Retinal pigment epithelial cell (primary cell): ENCODE measurements around the gene ASIC2.

ENCODE experiments used
- DNase-seq: peaks from one replicate; pipeline ENCODE4 v3.0.0-alpha.2; 2010; ENCODE audit warnings: low read depth
- H3K4me3 ChIP-seq: 2 replicates; pipeline ENCODE4 v1.5.1; 2011; ENCODE audit warnings: mild to moderate bottlenecking, low read length, control low read depth, moderate library complexity
- TF ChIP-seq, protein P1 (sequence below): conservative IDR thresholded peaks from 2 replicates; pipeline ENCODE4 v1.5.1; 2011; ENCODE audit warnings: low read depth, low read length, control low read depth, inconsistent platforms

ASIC2 gene

DNA sequence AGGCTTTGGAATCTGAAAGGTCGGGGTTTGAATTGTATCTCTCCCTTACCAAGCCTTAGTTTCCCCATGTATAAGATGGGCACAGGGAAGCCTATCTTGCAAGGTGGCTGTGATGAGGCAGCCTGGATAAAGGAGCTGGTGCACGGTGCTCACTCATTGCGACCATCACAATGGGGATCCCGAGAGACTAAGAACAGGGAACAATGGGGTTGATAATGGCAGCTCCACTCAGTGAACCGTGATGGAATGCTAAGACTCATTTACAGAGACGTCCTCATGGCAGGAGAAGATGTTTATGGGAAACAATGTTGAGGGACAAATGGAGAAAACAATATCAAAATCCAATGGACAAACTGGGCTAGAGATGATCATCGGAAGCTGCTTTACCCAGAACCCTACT, 219.7 kb downstream of the ASIC2 start:
- TF ChIP-seq, protein P1, sequence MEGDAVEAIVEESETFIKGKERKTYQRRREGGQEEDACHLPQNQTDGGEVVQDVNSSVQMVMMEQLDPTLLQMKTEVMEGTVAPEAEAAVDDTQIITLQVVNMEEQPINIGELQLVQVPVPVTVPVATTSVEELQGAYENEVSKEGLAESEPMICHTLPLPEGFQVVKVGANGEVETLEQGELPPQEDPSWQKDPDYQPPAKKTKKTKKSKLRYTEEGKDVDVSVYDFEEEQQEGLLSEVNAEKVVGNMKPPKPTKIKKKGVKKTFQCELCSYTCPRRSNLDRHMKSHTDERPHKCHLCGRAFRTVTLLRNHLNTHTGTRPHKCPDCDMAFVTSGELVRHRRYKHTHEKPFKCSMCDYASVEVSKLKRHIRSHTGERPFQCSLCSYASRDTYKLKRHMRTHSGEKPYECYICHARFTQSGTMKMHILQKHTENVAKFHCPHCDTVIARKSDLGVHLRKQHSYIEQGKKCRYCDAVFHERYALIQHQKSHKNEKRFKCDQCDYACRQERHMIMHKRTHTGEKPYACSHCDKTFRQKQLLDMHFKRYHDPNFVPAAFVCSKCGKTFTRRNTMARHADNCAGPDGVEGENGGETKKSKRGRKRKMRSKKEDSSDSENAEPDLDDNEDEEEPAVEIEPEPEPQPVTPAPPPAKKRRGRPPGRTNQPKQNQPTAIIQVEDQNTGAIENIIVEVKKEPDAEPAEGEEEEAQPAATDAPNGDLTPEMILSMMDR, result no peak
- no peak overlapping the region for H3K4me3 ChIP-seq
- DNase-seq, result no peak

GRCh38 chr17:33072421-33073161, 220.5 kb downstream of the ASIC2 start:
- TF ChIP-seq, protein P1, result no peak
- DNase-seq, result peak; percentile 19
- no peak overlapping the region for H3K4me3 ChIP-seq

- TF ChIP-seq, protein P1, result no peak
- H3K4me3 ChIP-seq, result no peak overlapping the region
- DNase-seq, result no peak
These were observed 221.4 kb downstream of the ASIC2 start for GRCh38 chr17:33071656-33072055.

GRCh38 chr17:33057564-33057963, 235.5 kb downstream of the ASIC2 start:
- TF ChIP-seq, protein P1, result no peak
- H3K4me3 ChIP-seq, result no peak overlapping the region
- no peak for DNase-seq

DNA sequence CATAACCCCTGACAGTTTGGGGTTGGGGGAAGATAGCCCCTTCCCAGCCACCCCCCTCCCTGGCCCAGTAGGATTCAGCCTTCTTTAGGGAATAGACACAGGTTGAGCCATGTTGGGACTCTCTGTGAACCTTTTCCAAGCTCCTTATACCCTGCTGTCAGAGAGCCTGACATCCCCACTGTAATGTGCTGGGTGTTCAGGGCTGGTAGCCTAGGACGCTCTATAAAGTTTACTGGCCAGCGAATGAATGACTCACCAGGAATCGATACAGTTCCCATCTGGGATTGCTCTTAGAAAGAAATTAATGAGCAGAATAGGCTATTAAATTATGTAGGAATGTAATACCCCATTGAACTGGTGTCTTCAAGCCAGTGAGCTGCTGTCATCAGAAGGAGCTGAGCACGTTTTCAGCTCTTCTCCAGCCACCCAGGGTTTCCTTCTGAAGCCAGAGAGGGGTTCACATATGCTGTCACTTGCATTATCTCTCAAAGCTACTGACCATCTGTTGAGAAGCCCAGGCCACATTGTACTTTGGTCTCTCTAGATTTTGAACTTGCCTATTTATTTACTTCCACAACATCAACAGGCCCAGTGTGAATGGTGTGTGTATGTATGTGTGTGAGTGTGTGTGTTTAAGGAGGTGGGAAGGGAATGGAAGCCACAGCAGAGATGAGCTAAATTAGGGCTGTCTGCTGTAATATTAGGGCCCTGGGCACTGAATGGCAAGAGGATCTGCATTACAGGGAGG, 236.5 kb downstream of the ASIC2 start:
- TF ChIP-seq, protein P1, result no peak
- H3K4me3 ChIP-seq, result no peak overlapping the region
- DNase-seq, result no peak

DNA sequence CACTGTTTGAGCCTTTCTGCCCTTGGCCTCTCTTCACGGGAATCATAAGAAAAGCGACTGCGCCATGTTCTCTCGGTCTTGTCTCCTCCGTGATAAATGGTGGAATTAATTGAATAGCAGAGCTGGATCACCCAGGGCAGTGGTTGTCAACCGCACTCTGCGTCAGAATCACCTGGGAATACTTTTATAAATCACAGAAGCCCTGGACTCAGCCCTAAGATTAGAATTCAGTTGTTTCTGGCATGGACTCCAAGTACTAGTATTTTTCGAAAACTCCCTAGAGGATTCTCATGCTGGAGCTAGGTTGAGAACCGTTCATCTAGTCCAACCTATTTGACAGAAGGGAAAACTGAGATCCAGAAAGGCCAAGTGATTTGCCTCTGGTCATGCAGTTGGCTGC, 237.3 kb downstream of the ASIC2 start:
- TF ChIP-seq, protein P1, result no peak
- DNase-seq, result no peak
- H3K4me3 ChIP-seq, result no peak overlapping the region
